AG04450 (cell line): ENCODE data around the gene RCOR2. TPM values are rescaled to one million over a fixed set of nuclear protein-coding genes. Genes with fewer than 3 reads are reported as not detected.

Source experiments
- CTCF ChIA-PET: fragments of 300-600, 350-600 bp; formaldehyde crosslinking; extraction: SDS; loops from one replicate; lab custom pipeline; 2022; ENCODE audit warnings: antibody characterized with exemption, inconsistent platforms; lab: Charles Lee
- POLR2A ChIA-PET: fragments of 350-600 bp; formaldehyde crosslinking; extraction: SDS; loops from one replicate; lab custom pipeline; 2021; ENCODE audit warnings: antibody characterized with exemption, inconsistent platforms; lab: Yijun Ruan, JAX
- DNase-seq: peaks from one replicate; pipeline ENCODE4 v3.0.0-alpha.2; 2011; ENCODE audit warnings: low read depth, low spot score
- H3K27ac ChIP-seq: one replicate; pipeline ENCODE4 v1.5.1; 2012; ENCODE audit warnings: low read depth, low read length, control low read depth
- H3K27me3 ChIP-seq: one replicate; pipeline ENCODE4 v1.6.0; 2012; ENCODE audit warnings: low read length; ENCODE audit not compliant: control insufficient read depth, insufficient read depth
- H3K4me3 ChIP-seq: 2 replicates; pipeline ENCODE4 v1.5.1; 2011; ENCODE audit warnings: mild to moderate bottlenecking, low read depth, low read length, control low read depth
- H3K9me3 ChIP-seq: 2 replicates; pipeline ENCODE4 v1.5.1; 2012; ENCODE audit warnings: low read length; ENCODE audit not compliant: control insufficient read depth, insufficient read depth
- polyA plus RNA-seq: library from polyadenylated mRNA; depleted of rRNA; stranded (reverse); fragments of >200 nt; gene quantifications from 2 replicates; pipeline ENCODE4 v1.2.3, GENCODE V29; 2011
- TF ChIP-seq, protein P1 (sequence below): IDR thresholded peaks from 2 replicates; pipeline ENCODE4 v1.5.1; 2011; ENCODE audit warnings: low read depth, low read length, control low read depth, inconsistent platforms

The RCOR2 gene
- polyA plus RNA-seq, 1 experiment: 4.4 TPM

DNA sequence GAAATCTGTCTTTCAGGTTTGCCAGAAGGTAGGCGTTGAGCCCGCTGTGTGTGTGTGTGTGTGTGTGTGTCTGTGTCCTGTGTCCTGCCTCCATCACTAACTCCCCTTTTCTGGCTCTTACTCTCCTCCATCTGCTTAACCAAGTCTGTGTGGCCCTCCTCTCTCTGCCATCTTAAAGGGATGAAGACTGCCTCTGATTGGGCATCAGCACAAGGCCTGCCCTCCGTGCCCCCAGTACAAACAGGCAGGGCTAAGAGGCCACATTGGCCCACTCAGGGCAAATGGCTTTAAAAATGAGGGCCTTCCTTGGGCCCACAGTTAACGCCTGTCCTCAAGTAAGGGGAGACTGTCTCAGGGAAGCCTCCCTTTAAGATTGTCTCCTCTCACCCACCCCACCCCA lies 10.9 kb downstream of the RCOR2 start:
- no peak overlapping the region for H3K4me3 ChIP-seq
- H3K27me3 ChIP-seq: no peaks in the 10 kb centered on the region
- POLR2A ChIA-PET: no interaction called here
- CTCF ChIA-PET: interaction anchor here (0.6 to 1.9 kb wide), 19 partner anchors 8 to 246 kb away, joined by 3 to 23 read pairs (median 4); partner anchors contain the start of gene MARK2
- TF ChIP-seq, protein P1, sequence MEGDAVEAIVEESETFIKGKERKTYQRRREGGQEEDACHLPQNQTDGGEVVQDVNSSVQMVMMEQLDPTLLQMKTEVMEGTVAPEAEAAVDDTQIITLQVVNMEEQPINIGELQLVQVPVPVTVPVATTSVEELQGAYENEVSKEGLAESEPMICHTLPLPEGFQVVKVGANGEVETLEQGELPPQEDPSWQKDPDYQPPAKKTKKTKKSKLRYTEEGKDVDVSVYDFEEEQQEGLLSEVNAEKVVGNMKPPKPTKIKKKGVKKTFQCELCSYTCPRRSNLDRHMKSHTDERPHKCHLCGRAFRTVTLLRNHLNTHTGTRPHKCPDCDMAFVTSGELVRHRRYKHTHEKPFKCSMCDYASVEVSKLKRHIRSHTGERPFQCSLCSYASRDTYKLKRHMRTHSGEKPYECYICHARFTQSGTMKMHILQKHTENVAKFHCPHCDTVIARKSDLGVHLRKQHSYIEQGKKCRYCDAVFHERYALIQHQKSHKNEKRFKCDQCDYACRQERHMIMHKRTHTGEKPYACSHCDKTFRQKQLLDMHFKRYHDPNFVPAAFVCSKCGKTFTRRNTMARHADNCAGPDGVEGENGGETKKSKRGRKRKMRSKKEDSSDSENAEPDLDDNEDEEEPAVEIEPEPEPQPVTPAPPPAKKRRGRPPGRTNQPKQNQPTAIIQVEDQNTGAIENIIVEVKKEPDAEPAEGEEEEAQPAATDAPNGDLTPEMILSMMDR: no peak
- H3K27ac ChIP-seq: no peak overlapping the region
- no peaks in the 10 kb centered on the region for H3K9me3 ChIP-seq
- DNase-seq: no peak

DNA sequence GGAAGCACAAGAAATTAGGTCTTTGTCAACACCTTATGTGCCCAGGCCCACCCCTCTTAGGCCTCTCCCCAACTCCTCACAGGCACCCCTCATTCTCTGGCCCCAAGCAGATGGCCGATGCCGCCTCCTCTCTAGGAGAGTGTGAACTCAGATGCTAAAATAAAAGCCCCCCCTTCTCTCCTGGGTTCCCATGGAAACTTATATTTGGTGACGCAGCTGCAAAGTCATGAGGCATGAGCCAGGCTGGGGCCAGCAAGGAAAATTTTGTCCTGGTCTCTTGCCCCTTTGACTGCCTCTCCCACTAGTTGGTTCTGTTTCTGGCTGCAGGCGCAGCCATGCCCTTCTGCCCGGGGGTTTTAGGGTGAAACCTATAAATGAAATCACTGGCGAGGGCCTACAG lies 11.8 kb downstream of the RCOR2 start:
- no peak overlapping the region for H3K4me3 ChIP-seq
- no peaks in the 10 kb centered on the region for H3K9me3 ChIP-seq
- CTCF ChIA-PET: interaction anchor here (0.5 kb wide), 1 partner anchor 151 kb away, joined by 5 read pairs; no protein-coding TSS in a partner anchor
- POLR2A ChIA-PET: no interaction called here
- no peaks in the 10 kb centered on the region for H3K27me3 ChIP-seq
- TF ChIP-seq, protein P1: no peak
- H3K27ac ChIP-seq: no peak overlapping the region
- no peak for DNase-seq

DNA sequence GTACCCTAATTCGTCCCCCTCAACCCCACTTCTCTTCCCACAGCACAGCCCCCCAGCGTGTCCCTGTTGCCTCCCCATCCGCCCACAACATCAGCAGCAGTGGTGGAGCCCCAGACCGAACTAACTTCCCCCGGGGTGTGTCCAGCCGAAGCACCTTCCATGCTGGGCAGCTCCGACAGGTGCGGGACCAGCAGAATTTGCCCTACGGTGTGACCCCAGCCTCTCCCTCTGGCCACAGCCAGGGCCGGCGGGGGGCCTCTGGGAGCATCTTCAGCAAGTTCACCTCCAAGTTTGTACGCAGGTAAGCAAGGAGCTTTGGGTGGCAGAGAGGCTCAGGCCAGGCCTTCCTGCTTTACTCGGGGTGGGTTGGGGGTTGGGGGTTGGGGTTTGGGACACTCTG lies 12.2 kb downstream of the RCOR2 start:
- TF ChIP-seq, protein P1: no peak
- Histone ChIP-seq H3K4me3 (no peak overlapping the region), H3K9me3 (no peaks in the 10 kb centered on the region), H3K27ac (no peak overlapping the region), H3K27me3 (no peaks in the 10 kb centered on the region)
- CTCF ChIA-PET: interaction anchor here (1.9 kb wide), 1 partner anchor 67 kb away, joined by 5 read pairs; no protein-coding TSS in a partner anchor
- POLR2A ChIA-PET: no interaction called here
- no peak for DNase-seq

DNA sequence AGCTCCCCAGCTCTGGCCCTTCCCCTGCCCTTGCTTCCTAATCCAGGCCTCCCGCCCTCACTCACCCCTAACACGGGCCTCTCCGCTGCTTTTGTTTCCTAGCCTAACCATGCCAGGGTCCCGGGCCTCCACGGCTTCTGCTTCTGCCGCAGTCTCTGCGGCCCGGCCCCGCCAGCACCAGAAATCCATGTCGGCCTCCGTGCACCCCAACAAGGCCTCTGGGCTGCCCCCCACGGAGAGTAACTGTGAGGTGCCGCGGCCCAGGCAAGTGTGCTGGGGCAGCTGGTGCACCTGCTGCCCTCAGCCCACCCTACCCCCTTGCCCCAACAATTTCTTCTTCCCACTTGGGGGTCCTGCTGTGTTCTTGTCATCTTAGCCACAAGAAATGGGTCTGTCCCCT lies 13.1 kb downstream of the RCOR2 start:
- DNase-seq: no peak
- Histone ChIP-seq H3K4me3 (no peak overlapping the region), H3K9me3 (no peaks in the 10 kb centered on the region), H3K27me3 (no peaks in the 10 kb centered on the region), H3K27ac (no peak overlapping the region)
- CTCF ChIA-PET: interaction anchor here (1.9 kb wide), 1 partner anchor 66 kb away, joined by 5 read pairs; no protein-coding TSS in a partner anchor
- TF ChIP-seq, protein P1: no peak
- POLR2A ChIA-PET: no interaction called here

DNA sequence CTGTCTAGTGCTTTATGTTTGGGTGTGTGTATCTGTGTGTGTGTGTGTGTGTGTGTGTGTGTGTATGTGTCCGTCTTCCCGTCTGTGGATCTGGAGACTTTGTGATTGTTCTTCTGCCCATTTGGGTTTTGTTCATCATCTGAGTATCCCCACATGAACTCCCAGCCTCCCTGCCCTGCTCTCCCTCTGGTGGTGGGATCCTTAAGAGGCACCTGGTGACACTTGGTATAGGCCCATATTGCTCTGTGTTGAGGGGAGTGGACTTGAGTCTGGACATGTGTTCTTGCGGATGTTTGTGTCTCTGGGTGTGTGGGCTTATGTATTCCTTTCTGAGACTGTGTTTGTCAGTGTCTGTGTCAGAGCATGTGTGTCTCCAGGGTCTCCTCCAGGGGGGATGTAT lies 15.3 kb downstream of the RCOR2 start:
- ChIA-PET CTCF (interaction anchor here (1.4 kb wide), 1 partner anchor 64 kb away, joined by 5 read pairs; no protein-coding TSS in a partner anchor), POLR2A (no interaction called here)
- no peaks in the 10 kb centered on the region for H3K9me3 ChIP-seq
- H3K27me3 ChIP-seq: no peaks in the 10 kb centered on the region
- no peak overlapping the region for H3K4me3 ChIP-seq
- no peak overlapping the region for H3K27ac ChIP-seq
- TF ChIP-seq, protein P1: peak; percentile 61
- no peak for DNase-seq
